Effector CD4-positive, alpha-beta T cell (primary cell): ENCODE results near the gene SENP1.

Source experiments
- DNase-seq: peaks from one replicate; pipeline ENCODE4 v3.0.0-alpha.2; 2020

SENP1 gene

GRCh38 chr12:48015129-48015528 is 90.8 kb downstream of the SENP1 start:
- no peak for DNase-seq

- no peak for DNase-seq
Measured at GRCh38 chr12:48013287-48013686, 92.6 kb downstream of the SENP1 start.

DNA sequence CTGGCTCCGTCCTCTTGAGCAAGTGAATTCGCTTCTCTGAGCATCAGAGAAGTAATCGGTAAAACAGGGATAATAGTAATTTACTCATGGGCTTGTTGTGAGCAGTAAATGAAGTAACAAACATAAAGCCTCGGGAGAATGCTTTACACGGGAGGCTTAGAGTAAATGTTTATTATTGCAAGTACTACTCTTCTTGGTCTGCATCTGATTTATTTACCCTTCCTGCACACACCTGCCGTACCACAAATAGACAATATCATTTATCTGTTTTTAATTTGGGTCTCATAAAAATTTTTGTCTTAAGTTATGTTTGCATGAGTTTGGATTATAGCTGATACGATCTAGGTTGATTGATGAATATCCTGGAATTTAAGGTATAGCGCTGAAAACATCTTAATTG is 93.8 kb downstream of the SENP1 start:
- DNase-seq, result no peak

DNA sequence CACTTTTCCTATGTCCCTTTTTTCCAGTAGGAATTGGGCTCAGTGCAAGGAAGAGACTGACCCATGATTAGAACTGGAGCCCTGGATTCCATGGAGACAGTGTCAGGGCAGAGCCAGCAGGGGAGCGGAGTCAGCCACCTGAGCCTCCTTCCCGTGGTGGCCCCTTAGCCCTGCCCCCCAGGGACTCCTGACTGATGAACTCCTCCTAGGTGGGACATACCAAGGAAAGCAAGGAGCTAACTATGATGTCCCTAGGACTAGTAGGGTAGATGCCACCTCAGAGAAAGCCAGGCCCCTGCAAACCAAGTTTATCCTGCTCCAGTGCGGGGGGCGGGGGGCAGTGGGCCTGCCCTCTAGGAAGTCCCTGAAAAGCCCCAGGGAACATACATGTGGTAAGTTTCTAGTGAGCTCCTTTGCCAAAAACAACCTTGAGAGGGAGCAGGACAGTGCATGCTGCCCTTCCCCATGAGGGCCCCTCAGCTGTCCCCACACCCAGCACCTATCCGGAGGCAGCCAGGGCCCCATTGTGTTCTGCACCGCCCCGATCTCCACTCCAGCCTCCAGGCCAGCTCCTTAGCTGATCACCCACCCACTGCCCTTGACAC is 95.4 kb downstream of the SENP1 start:
- no peak for DNase-seq

- no peak for DNase-seq
Measured at GRCh38 chr12:48009471-48009870, 96.4 kb downstream of the SENP1 start.

DNA sequence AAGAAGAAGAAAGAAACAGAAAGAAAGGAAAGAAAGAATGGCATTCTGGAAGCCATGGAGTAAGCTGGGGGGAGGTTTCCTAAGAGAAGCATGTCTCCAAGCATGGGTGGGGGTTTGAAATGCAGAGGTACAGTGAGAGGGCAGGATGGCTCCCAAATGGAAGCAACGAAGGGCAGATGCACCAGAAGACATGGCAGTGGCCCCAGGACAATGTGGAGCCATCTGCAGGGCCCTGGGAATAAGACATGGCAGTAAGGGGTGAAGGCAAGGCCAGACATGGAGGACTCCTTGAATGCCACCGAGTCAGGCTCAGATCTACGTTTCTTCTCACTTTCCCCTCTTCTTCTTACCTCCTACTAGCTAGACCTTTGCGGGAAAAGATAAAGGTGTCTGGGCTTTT is 96.9 kb downstream of the SENP1 start:
- DNase-seq, result no peak

DNA sequence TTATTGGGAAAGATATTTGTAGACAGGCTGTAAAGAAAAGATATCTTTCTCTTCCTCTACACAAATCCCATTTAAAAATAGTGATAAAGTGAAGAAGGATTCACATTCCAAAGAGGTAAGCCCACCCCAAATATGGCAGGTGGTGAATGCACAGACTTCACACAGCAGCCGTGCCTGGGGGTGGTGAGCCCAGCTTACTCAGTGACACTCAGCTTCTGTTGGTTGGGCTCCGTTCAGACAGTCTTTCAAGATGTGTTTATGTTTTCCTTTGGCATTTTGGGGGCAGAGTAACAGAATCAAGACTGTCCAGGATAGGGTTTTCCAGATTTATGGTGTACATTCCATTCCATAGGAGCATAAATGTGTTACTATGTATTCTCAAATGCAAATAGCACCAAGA is 97.5 kb downstream of the SENP1 start:
- no peak for DNase-seq

DNA sequence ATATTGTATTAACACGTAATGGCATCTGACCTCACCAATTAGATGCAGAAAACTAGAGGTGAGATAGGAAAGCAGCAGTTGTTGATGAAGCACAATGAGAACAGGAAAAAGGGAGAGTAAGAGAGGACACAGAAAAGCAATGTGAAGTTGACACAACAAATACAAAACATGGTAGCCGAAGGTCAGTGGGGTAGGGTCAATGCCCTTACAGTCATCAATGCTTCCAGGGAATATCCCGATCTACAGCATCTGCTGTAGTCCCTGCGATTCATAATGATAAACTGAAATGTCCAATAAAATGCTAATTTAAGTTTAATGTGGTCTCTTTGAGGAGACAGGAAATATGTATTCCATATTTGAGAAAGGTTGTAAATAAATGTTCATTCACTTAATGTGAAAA is 98.7 kb downstream of the SENP1 start:
- no peak for DNase-seq

DNA sequence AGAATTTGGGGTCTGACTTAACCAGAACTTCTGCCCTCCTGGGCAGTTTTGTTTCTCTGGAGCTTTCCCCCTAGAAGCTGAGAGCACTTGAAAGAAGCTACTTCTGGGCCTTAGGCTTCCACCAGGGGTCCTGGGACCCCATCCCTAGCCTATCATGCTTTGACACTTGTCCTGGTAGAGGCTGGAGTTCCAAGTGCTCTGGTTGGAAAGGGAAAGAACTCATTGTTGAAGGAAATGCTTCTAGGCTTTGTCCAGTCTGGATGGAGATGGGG is 100.2 kb downstream of the SENP1 start:
- DNase-seq, result no peak

- no peak for DNase-seq
Measured at GRCh38 chr12:48005001-48005749, 100.7 kb downstream of the SENP1 start.

GRCh38 chr12:48004053-48004941 is 101.6 kb downstream of the SENP1 start, which contains the start of gene COL2A1:
COL2A1 (minus strand) TSS chr12:48004476; CDS start chr12:48004321, 155 bp downstream.
- DNase-seq, result no peak

- DNase-seq, result no peak
Measured at GRCh38 chr12:48003226-48004052, 102.4 kb downstream of the SENP1 start.

DNA sequence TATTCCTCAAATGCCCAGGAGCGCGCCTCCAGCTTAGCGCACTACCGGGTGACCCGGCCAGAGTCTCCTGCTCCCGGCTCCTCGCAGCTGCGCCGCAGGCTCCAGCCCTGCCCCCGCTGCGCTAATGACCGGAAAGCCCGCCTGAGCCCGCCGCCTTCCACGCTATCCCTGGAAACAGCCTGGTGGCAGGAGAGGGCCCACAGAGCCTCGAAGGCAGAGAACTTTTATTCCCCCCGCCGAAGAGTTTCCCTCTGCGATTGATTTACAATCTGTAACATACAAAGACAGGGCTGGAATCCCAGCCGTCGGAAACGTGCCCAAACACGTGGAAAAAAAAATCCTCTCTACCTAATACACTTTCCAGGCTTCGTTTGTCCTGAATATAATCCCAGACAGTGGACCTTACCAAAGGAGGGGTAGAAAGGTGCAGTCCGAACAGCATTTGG is 103.1 kb downstream of the SENP1 start:
- no peak for DNase-seq

GRCh38 chr12:48002414-48002730 is 103.5 kb downstream of the SENP1 start:
- DNase-seq, result no peak

- no peak for DNase-seq
Measured at GRCh38 chr12:48001505-48002413, 104.1 kb downstream of the SENP1 start.

GRCh38 chr12:48000878-48001504 is 104.9 kb downstream of the SENP1 start:
- no peak for DNase-seq

DNA sequence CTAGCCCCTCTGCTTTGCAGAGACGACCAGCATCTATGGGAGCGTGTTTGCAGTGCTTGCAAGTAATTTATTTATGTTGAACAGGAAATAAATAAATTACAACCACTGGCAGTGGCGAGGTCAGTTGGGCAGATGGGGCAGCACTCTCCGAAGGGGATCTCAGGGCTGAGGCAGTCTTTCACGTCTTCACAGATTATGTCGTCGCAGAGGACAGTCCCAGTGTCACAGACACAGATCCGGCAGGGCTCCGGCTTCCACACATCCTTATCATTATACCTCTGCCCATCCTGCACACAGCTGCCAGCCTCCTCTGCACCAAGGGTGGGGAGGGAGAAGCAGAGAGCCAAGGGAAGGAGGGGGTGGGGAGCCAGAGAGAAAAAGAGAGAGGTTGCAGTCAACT is 106.1 kb downstream of the SENP1 start:
- DNase-seq, result no peak

GRCh38 chr12:47997321-47997720 is 108.6 kb downstream of the SENP1 start:
- no peak for DNase-seq

DNA sequence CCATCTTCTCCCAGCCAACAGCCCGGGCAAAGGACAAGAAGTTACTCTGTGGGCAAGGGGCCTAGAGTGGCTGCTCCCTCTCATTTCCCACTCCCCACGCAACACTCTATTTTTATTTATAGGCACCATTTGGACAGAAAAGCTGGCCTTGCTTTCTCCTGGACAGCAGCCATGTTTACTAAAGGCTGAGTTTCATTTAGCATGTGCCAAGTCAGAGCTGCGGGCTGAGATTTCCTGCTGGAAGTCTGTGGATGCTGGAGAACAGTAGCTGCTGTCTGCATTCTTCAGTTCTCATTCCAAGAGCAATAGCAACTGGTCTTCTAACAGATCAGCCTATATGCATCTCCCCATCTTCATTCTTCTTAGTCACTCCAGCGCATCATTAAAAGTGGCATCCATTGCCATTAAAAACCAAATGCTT is 109.9 kb downstream of the SENP1 start:
- DNase-seq, result no peak

DNA sequence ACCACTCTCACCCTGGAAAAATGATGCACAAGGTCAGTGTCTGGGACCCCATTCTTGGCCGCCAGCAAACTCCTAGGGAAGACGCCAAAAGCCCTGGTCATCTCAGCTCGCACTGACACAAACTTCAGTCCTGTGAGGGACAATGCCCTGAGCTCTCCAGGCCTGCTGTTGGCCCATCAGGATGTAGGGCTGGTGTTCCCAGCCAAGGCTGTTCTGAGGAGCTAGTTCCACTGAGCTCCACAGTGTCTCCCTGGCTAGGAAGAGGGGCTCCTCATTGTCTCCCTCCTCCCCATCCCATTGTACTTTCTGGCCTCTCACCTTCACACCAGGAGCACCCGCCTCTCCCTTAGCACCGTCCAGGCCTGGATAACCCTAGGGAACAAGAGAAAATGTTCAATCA is 112.4 kb downstream of the SENP1 start:
- no peak for DNase-seq
